D721Med (cell line): Measurements from ENCODE around the gene DKKL1.

ENCODE experiments used
- DNase-seq: peaks from one replicate; pipeline ENCODE4 v3.0.0; 2011; ENCODE audit warnings: low spot score; ENCODE audit not compliant: insufficient read length
- FAIRE-seq: peaks from 2 replicates; lab custom pipeline; 2011; peaks lifted over from hg19 to GRCh38; lab: Jason Lieb, UNC
- CTCF ChIP-seq: IDR thresholded peaks from 2 replicates; pipeline ENCODE4 v1.5.1; 2012; ENCODE audit warnings: mild to moderate bottlenecking, control low read depth; ENCODE audit not compliant: insufficient read depth; ENCODE audit errors: missing control alignments

The DKKL1 gene

GRCh38 chr19:49403404-49404187, 39.9 kb downstream of the DKKL1 start:
- no peak for DNase-seq
- FAIRE-seq, result no peak
- no peak for TF ChIP-seq CTCF

GRCh38 chr19:49407079-49407478, 43.4 kb downstream of the DKKL1 start:
- FAIRE-seq (no peak), DNase-seq (no peak)
- TF ChIP-seq CTCF, result no peak

GRCh38 chr19:49407482-49408015, 43.9 kb downstream of the DKKL1 start:
- no peak for TF ChIP-seq CTCF
- no peak for DNase-seq
- no peak for FAIRE-seq

- FAIRE-seq (no peak), DNase-seq (no peak)
- no peak for TF ChIP-seq CTCF
Measured at GRCh38 chr19:49408816-49409440, 45.3 kb downstream of the DKKL1 start.

GRCh38 chr19:49409441-49410029, 45.9 kb downstream of the DKKL1 start:
- no peak for TF ChIP-seq CTCF
- FAIRE-seq (no peak), DNase-seq (no peak)

- DNase-seq (no peak), FAIRE-seq (no peak)
- no peak for TF ChIP-seq CTCF
Measured at GRCh38 chr19:49411681-49412326, 48.1 kb downstream of the DKKL1 start.
